ENCODE measurements around the gene LTBP1. TPM values are rescaled to one million over a fixed set of nuclear protein-coding genes. Genes with fewer than 3 reads are reported as not detected.

The LTBP1 gene
- total RNA-seq, 1 donor from 2014 or later, result 0.15 TPM

GRCh38 chr2:33071591-33071990 is 124.8 kb downstream of the LTBP1 start:
- intact Hi-C loops (cut with micrococcal nuclease), result no loop called here

- intact Hi-C loops (cut with micrococcal nuclease), result no loop called here
Observed at GRCh38 chr2:33072614-33073013, 125.9 kb downstream of the LTBP1 start.

GRCh38 chr2:33073018-33073417 is 126.3 kb downstream of the LTBP1 start:
- intact Hi-C loops (cut with micrococcal nuclease), result no loop called here

GRCh38 chr2:33074197-33074596 is 127.4 kb downstream of the LTBP1 start:
- intact Hi-C loops (cut with micrococcal nuclease), result no loop called here

GRCh38 chr2:33077311-33077710 is 130.6 kb downstream of the LTBP1 start:
- intact Hi-C loops (cut with micrococcal nuclease), result no loop called here

GRCh38 chr2:33077844-33078243 is 131.1 kb downstream of the LTBP1 start:
- intact Hi-C loops (cut with micrococcal nuclease), result no loop called here

- intact Hi-C loops (cut with micrococcal nuclease), result no loop called here
Observed at GRCh38 chr2:33081691-33082090, 134.9 kb downstream of the LTBP1 start.

GRCh38 chr2:33083699-33084387 is 137.1 kb downstream of the LTBP1 start:
- intact Hi-C loops (cut with micrococcal nuclease), result no loop called here

- intact Hi-C loops (cut with micrococcal nuclease), result no loop called here
Observed at GRCh38 chr2:33084433-33084832, 137.7 kb downstream of the LTBP1 start.

- intact Hi-C loops (cut with micrococcal nuclease), result no loop called here
Observed at GRCh38 chr2:33085646-33086045, 138.9 kb downstream of the LTBP1 start.

- intact Hi-C loops (cut with micrococcal nuclease), result no loop called here
Observed at GRCh38 chr2:33086400-33087015, 139.8 kb downstream of the LTBP1 start.

GRCh38 chr2:33090553-33091134 is 143.9 kb downstream of the LTBP1 start:
- intact Hi-C loops (cut with micrococcal nuclease), result no loop called here

- intact Hi-C loops (cut with micrococcal nuclease), result no loop called here
Observed at GRCh38 chr2:33091541-33092123, 144.9 kb downstream of the LTBP1 start.

GRCh38 chr2:33093283-33093993 is 146.7 kb downstream of the LTBP1 start:
- intact Hi-C loops (cut with micrococcal nuclease), result no loop called here

- intact Hi-C loops (cut with micrococcal nuclease), result no loop called here
Observed at GRCh38 chr2:33094303-33094702, 147.6 kb downstream of the LTBP1 start.

GRCh38 chr2:33099989-33100388 is 153.2 kb downstream of the LTBP1 start:
- intact Hi-C loops (cut with micrococcal nuclease), result no loop called here

- intact Hi-C loops (cut with micrococcal nuclease), result no loop called here
Observed at GRCh38 chr2:33100921-33101320, 154.2 kb downstream of the LTBP1 start.

- intact Hi-C loops (cut with micrococcal nuclease), result no loop called here
Observed at GRCh38 chr2:33104052-33104623, 157.4 kb downstream of the LTBP1 start.

- intact Hi-C loops (cut with micrococcal nuclease), result no loop called here
Observed at GRCh38 chr2:33104726-33105125, 158.0 kb downstream of the LTBP1 start.

GRCh38 chr2:33106115-33106514 is 159.4 kb downstream of the LTBP1 start:
- intact Hi-C loops (cut with micrococcal nuclease), result no loop called here

GRCh38 chr2:33107690-33108482 is 161.1 kb downstream of the LTBP1 start:
- intact Hi-C loops (cut with micrococcal nuclease), result no loop called here
